ENCODE results near the gene FAAH.

The FAAH gene

GRCh38 chr1:46461017-46461808 is 67.1 kb downstream of the FAAH start:
- Histone ChIP-seq H3K9me3 (ENCODE audit: severe bottlenecking) (no peaks in the 10 kb centered on the region), H3K4me3 (ENCODE audit: low read depth, low read length) (no peak overlapping the region), H3K27me3 (ENCODE audit: insufficient read depth, low read depth, severe bottlenecking) (no peaks in the 10 kb centered on the region), H3K27ac (no peak overlapping the region), H3K36me3 (no peaks in the 10 kb centered on the region)
- peak; percentile 41 for DNase-seq
- no peak for TF ChIP-seq CTCF (IDR thresholded peaks at IDR 0.05; ENCODE audit: low read depth, low read length)

GRCh38 chr1:46461809-46462448 is 67.8 kb downstream of the FAAH start:
- Histone ChIP-seq H3K4me3 (ENCODE audit: low read depth, low read length) (no peak overlapping the region), H3K9me3 (ENCODE audit: severe bottlenecking) (no peaks in the 10 kb centered on the region), H3K36me3 (no peaks in the 10 kb centered on the region), H3K27me3 (ENCODE audit: insufficient read depth, low read depth, severe bottlenecking) (no peaks in the 10 kb centered on the region), H3K27ac (no peak overlapping the region)
- DNase-seq = no peak
- TF ChIP-seq CTCF (IDR thresholded peaks at IDR 0.05; ENCODE audit: low read depth, low read length) = no peak
